Right renal cortex interstitium (tissue), 3 donors: Measurements from ENCODE around the gene MPP2. TPM values are rescaled to one million over a fixed set of nuclear protein-coding genes. Genes with fewer than 3 reads are reported as not detected.
"Not testable (repeated sequence)": the region's sequence is repeated elsewhere in the genome, so short reads cannot be mapped to it uniquely, and the experiment has no call there.

ENCODE experiments used
- DNase-seq, 3 donors: peaks; one replicate each; pipeline ENCODE4 v3.0.0-alpha.2; 2013; ENCODE audit warnings: low read depth in 3 of 3, low spot score in 2 of 3
- polyA plus RNA-seq, 3 donors: library from polyadenylated mRNA; unstranded; fragments of 120-200 nt; gene quantifications; one replicate each; pipeline ENCODE4 v1.2.1, GENCODE V29; 2013; ENCODE audit not compliant: insufficient read length in 3 of 3

Gene MPP2
- polyA plus RNA-seq, 3 donors = 5.6 to 5.9 (median 5.8) TPM

- no peak for DNase-seq
Measured at GRCh38 chr17:43932357-43932756, 25.0 kb upstream of the MPP2 start.

- DNase-seq = no peak
Measured at GRCh38 chr17:43931062-43931571, 23.8 kb upstream of the MPP2 start.

- DNase-seq = no peak
Measured at GRCh38 chr17:43928609-43929008, 21.3 kb upstream of the MPP2 start.

- DNase-seq = not testable (repeated sequence)
Measured at GRCh38 chr17:43927929-43928328, 20.6 kb upstream of the MPP2 start.

- DNase-seq = no peak
Measured at GRCh38 chr17:43927060-43927864, 19.9 kb upstream of the MPP2 start.

- DNase-seq = no peak
Measured at GRCh38 chr17:43924558-43924957, 17.2 kb upstream of the MPP2 start.

GRCh38 chr17:43920500-43921095 lies 13.3 kb upstream of the MPP2 start:
- DNase-seq = no peak

GRCh38 chr17:43918026-43918389 lies 10.7 kb upstream of the MPP2 start:
- no peak for DNase-seq

GRCh38 chr17:43917348-43918025 lies 10.2 kb upstream of the MPP2 start:
- no peak for DNase-seq

GRCh38 chr17:43917016-43917347 lies 9.6 kb upstream of the MPP2 start:
- no peak for DNase-seq

GRCh38 chr17:43916385-43916784 lies 9.0 kb upstream of the MPP2 start:
- DNase-seq = no peak

GRCh38 chr17:43915559-43915958 lies 8.2 kb upstream of the MPP2 start:
- no peak for DNase-seq

GRCh38 chr17:43914451-43914850 lies 7.1 kb upstream of the MPP2 start:
- no peak for DNase-seq

GRCh38 chr17:43913584-43913983 lies 6.2 kb upstream of the MPP2 start:
- no peak for DNase-seq

- DNase-seq = no peak
Measured at GRCh38 chr17:43912635-43913304, 5.4 kb upstream of the MPP2 start.

GRCh38 chr17:43911904-43912303 lies 4.6 kb upstream of the MPP2 start:
- DNase-seq = no peak

GRCh38 chr17:43909537-43910231 lies 2.3 kb upstream of the MPP2 start:
- DNase-seq = no peak

GRCh38 chr17:43907998-43908721 lies 824 bp upstream of the MPP2 start:
- DNase-seq = no peak

GRCh38 chr17:43906951-43907424 lies 348 bp downstream of the MPP2 start:
- no peak for DNase-seq
